T-helper 1 cell treated with Interleukin-12 subunit alpha and Interleukin-12 subunit beta and Interleukin-4 antibody, amounts not matched to agents 30 ng/mL and 1 ng/mL, for 36 hours (primary cell): ENCODE measurements around the gene CD274. TPM values are rescaled to one million over a fixed set of nuclear protein-coding genes. Genes with fewer than 3 reads are reported as not detected.
"Not testable (repeated sequence)": the region's sequence is repeated elsewhere in the genome, so short reads cannot be mapped to it uniquely, and the experiment has no call there.

Source experiments
- intact Hi-C: fragments of 100-400 bp; cut with micrococcal nuclease; formaldehyde crosslinking; loops from one replicate; pipeline ENCODE4 v1.15.1; 2024
- total RNA-seq: library from RNA; stranded (reverse); gene quantifications from 2 replicates; pipeline ENCODE4 v1.2.3, GENCODE V29; 2022

Gene CD274
- total RNA-seq, 1 donor from 2014 or later, result 42.1 TPM

DNA sequence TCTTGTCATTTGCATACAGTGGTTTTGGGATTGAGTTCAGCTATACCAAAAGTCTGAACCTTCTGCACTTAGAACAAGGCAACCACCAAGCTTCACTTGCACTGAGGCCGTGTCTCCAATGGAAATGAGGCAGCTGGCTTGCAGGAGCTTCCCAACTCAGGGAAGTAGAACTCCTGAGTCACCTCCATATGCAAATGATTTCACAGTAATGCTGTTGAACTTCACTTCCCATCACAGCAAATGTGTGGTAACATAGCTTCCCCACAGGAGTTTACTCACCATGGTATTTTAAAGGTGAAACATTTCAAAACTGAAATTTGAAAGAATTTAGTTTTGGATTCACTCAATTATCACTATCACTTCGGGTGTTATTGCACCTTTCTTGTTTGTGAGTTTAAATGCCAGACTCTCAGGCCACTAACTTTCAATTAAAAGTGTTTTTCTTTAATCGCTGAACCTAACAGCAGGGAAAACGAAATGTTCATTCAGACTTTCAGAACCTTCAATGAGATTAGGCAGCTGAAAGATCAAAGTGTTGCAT lies 9.0 kb downstream of the CD274 start:
- intact Hi-C loops, result loop anchor here (1.0 to 2.0 kb wide), 4 partner anchors 9 to 127 kb away; partner anchors contain the start of genes CD274 and PDCD1LG2

DNA sequence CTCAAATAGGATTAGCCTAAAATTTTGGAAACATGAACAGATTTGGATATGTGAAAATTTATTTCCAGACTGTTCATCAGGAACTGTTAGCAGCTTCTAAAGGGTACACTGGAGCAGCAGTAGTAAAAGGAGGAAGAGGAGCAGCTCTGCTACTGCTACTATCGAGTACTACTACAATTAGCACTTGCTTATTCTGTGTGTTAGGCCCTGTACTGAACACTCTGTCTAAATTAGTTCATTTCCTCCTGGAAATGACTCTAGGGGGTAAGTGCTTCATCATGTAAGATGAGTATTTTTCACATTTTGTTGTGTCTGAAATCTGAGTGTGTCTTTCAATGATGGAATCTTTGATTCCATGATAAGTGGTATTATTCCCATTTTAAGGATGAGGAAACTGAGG lies 9.8 kb downstream of the CD274 start:
- intact Hi-C loops, result no loop called here

DNA sequence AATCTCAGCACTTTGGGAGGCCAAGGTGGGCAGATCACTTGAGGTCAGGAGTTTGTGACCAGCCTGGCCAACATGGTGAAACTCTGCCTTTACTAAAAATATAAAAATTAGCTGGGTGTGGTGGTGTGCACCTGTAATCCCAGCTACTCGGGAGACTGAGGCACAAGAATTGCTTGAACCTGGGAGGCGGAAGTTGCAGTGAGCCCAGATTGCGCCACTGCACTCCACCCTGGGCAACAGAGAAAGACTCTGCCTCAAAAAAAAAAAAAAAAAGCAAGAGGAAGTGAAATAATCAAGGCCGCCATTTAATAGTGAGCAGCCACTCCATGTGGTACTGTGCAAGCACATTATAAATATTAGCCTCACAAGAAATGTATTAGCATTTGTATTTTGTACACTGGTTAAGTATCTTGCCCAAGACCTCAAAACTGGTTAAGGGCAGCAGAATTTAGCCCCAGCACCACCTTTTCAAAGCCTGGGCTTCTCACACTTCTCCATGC lies 14.5 kb downstream of the CD274 start:
- intact Hi-C loops, result not testable (repeated sequence)

DNA sequence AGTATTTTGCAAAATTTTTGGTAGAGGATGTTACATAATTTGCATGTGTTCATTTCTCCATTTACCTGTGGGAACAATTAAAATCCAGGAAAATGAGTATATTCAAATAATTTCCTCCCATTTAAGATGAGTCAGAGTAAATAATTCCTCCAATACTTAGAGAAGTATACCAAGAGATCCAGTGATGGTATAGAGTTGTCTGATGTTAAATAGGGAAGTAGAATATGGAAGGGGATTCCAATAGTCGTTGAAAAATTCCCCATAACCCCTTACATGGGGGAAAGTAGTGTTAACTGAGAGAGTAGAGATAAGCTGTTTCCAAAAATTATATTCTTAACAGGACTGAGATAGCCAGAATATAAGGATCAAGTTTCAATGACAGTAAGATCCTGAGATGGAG lies 15.7 kb downstream of the CD274 start:
- intact Hi-C loops, result no loop called here

DNA sequence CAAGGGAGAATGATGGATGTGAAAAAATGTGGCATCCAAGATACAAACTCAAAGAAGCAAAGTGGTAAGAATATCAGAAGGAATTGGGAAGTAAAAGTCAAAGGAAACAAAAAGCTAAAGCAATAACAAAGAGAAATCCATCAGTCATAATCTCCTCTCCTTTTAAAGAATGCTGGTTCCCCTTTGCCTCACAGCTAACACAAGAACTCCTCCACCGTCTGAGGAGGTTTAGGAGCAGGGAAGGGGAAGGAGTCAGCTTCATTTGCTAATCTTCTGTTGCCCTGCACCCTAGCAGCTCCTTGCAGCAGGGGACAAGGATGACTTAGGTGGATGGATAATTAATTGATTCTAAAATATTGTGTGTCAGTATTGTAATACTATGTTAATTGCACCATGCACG lies 16.4 kb downstream of the CD274 start:
- intact Hi-C loops, result no loop called here

DNA sequence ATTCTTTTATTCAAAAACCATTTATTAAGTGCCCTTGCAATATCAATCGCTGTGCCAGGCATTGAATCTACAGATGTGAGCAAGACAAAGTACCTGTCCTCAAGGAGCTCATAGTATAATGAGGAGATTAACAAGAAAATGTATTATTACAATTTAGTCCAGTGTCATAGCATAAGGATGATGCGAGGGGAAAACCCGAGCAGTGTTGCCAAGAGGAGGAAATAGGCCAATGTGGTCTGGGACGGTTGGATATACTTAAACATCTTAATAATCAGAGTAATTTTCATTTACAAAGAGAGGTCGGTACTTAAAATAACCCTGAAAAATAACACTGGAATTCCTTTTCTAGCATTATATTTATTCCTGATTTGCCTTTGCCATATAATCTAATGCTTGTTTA lies 18.5 kb downstream of the CD274 start:
- intact Hi-C loops, result no loop called here

DNA sequence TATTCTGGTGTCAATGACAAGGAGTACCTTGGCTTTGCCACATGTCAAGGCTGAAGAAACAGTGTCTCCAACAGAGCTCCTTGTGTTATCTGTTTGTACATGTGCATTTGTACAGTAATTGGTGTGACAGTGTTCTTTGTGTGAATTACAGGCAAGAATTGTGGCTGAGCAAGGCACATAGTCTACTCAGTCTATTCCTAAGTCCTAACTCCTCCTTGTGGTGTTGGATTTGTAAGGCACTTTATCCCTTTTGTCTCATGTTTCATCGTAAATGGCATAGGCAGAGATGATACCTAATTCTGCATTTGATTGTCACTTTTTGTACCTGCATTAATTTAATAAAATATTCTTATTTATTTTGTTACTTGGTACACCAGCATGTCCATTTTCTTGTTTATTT lies 19.8 kb downstream of the CD274 start:
- intact Hi-C loops, result no loop called here

DNA sequence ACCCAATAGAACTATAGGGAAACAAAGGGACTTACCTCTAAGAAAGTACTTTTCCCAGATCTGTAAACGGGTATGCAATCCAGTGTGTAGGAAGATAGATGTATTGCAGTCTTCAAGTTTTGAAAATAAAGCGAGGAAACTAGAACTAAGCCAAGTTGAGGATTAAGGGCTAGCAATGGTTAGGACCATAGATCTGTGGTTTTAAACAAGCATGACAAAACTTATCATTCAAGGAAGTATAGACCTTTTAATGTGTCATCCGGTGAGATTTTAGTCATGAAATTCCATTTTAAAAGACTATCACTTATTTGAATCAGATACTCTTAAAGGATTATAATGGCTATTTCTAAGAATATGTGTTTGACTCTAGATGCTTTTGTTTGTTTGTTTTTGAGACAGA lies 20.5 kb downstream of the CD274 start:
- intact Hi-C loops, result no loop called here

DNA sequence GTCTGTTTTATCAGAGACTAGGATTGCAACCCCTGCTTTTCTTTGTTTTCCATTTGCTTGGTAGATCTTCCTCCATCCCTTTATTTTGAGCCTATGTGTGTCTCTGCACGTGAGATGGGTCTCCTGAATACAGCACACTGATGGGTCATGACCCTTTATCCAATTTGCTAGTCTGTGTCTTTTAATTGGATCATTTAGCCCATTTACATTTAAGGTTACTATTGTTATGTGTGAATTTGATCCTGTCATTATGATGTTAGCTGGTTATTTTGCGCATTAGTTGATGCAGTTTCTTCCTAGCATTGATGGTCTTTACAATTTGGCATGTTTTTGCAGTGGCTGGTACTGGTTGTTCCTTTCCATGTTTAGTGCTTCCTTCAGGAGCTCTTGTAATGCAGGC lies 25.3 kb downstream of the CD274 start:
- intact Hi-C loops, result not testable (repeated sequence)

DNA sequence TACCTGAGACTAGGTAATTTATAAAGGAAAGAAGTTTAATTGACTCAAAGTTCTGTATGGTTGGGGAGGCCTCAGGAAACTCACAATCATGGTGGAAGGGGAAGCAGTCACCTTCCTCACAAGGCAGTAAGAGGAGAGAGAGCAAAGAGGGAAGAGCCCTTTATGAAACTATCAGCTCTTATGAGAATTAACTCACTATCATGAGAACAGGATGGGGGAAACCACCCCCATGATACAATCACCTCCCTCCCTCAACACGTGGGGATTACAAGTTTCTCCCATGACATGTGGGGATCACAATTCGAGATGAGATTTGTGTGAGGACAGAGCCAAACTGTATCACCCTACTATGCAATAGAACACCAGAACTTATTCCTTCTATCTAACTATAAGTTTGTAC lies 27.9 kb downstream of the CD274 start:
- intact Hi-C loops, result no loop called here

DNA sequence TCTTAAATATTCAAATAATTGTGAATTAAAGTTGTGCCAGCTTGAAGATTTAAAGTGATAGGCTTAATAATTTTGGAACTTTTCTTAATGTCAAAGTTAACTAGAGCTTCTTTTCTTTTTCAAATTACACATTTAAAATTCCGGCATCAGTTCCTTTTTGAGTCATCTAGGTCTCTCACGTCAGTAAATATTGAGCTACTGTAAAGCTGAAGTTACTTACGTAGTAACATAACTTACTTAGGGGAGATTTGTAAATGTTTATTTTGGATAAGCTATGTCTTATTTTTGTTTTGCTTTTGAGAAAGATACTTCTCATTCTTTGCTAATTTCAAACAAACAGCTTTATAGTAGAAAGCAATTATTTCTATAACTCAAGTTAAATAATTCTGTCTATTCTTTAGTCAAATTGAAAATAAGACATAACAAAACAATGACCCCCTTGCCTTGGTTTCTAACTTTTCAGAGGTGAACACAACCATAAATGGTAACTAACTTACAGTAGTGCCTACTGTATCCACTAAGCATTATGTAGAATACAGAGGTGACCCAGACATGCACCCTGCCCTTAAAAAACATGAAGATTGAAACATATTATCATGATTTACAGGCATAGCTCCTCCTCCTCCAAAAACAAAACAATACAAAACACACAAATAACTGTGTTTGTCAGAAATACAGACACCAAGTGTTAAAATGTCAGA lies 29.8 kb downstream of the CD274 start:
- intact Hi-C loops, result no loop called here

DNA sequence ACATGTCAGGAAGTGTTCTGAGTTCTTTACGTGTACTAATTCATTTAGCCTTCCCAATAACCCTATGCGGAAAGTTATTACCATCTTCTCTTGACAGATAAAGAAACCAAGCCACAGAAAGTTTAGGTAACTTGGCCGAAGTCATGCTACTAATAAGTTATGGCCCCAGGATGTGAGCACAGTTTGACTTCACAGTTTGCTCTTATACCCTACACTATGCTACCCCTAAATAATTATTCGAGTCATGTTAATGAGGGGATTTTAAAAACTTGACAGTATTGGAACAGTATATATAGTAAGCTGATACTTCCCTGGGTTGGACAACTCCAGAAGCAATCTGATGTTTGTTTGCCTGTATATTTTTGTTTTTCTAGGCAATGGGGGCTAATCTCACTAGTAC lies 30.6 kb downstream of the CD274 start:
- intact Hi-C loops, result no loop called here

DNA sequence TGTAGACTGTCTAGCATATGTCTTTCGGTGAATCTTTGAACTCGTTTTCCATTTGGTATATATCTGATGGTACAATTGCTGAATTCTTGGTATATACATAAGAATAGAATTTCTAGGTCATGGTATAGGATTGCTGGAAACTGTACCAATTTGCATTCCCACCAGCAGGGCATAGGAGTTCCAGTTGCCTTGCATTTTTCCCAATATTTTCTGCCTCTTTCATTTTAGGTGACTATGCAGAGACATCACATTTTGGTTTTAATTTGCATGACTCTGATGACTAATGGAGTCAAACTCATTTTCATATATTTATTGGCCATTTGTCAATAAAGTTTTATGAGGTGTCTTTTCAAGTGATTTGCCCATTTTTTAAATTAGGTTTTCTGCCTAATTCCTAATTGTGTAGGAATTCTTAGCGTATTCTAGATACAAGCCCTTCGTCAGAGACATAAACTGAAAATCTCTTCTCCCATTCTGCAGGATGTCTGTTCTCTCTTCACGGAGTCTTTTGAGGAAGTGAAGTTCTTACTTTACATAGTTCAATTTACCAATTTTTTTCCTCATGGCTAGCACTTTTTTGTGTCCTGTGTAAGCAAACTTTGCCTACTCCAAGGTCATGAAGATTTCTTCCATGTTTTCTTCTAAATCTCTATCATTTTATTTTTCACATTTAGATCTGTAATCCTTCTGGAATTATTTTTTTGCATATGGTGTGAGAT lies 31.1 kb downstream of the CD274 start:
- intact Hi-C loops, result no loop called here

DNA sequence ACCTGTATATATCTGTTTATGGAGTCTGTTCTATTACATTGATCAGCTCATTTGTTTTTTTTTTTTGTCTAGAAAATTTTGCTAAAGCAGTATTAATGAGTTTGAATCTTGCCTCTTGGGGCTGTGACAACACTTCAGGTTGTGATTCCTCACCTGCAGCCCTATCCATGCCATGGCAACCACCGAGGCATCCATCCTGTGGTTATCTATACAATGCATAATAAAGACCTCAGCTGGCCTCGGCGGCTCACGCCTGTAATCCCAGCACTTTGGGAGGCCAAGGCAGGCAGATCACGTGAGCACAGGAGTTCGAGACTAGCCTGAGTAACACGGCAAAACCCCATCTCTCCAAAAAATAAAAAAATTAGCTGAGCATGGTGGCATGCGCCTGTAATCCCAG lies 31.9 kb downstream of the CD274 start:
- intact Hi-C loops, result no loop called here

DNA sequence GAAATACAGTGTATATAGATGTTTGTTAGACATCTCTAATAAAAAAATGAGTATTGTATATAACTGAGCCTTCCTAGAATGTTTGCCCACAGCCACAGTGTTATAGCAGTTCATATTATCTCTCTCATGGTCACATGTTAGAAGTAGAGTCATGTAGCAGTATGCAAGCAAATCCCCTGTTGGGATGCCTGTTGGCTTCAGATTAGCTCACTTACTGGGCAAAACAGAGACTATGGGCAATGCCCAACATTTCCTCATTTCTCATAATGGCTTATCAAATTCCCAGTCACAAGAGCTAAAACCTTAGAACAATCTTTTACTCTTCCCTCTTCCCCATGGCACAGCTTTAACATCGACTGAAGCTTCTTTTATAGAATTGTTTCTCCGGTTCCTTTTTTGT lies 33.0 kb downstream of the CD274 start:
- intact Hi-C loops, result no loop called here

DNA sequence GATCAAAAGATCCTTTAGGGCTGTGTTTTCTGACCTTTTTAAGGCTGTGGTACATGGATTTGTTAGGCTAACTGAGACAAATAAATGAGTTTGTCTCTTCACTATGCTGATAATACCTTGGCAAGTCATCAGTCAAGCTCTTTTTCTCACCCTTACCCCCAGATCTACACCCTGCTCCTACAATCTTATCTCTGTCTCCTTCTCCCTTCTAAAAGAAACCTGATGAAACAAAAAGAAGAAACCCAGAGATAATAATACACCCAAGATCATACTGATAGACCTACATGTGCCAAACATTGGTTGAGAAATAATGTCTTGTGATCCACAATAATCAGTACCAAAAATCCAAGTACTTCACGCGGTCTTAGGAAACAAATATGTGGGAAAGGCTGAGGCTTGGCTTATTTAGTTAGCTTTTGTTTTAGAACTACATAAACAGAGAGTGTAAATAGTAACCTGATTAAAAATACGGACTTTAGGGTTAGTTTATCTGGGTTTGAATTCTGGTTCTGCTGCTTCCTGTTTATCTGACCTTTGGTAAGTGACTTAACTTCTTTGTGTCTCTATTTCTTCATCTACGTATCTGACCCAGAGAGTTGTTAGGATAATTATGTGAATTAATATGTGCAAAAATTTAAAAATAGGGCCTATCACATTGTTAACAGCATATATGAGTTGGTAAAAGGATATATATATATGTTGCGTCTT lies 35.2 kb downstream of the CD274 start:
- intact Hi-C loops, result no loop called here

DNA sequence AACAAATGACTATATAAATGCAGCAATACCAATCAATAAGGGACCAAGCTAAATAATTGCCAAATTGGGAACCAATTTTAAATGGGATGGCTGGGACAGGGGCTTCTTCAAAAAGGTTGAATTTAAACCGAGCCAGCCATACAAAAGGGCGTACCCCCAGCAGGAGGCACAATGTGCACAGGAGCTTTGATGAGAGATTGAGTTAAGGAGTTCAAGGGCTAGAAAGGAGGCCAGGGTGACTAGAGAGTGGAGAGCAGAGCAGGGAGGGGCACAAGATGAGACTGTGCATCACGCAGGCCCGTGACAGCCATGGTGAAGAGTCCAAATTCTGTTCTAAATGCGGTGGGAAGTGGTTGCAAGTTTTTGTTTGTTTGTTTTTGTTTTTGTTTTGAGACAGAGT lies 36.6 kb downstream of the CD274 start:
- intact Hi-C loops, result no loop called here

DNA sequence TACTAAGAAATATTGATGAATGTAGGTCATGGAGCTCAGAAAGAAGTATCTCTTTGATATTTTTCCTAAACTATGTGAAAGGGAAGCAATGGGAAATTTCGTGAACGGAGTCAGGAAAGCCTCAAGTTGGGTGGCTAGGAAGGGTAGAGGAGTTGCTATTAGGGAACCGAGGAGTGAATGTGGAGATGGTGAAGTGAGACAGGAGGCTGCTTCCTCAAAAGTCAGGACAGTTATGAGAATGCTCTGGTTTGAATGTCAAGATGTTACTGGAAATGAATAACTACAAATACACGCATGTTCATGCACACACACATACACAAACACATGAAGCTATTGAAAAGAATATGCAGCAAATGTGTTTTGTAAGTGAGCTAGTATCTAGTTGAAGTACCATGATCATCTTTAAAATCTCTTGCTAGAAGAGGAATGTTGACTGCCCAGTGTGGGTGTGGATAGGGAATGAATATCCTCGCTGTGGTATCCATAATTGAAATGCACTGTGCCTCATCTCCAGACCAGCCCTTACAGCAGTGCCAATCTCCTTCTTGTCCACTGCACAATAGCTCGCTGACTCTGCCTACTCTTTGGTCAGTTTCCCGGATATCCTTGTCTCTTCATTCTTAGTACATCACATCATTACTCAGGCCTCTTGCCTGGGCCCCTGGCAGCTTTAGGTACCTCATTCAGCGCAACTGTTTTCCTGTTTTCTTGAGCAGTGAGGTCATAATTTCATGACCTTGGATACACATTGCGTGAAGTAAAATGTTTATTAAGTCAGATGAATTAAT lies 38.1 kb downstream of the CD274 start:
- intact Hi-C loops, result no loop called here

DNA sequence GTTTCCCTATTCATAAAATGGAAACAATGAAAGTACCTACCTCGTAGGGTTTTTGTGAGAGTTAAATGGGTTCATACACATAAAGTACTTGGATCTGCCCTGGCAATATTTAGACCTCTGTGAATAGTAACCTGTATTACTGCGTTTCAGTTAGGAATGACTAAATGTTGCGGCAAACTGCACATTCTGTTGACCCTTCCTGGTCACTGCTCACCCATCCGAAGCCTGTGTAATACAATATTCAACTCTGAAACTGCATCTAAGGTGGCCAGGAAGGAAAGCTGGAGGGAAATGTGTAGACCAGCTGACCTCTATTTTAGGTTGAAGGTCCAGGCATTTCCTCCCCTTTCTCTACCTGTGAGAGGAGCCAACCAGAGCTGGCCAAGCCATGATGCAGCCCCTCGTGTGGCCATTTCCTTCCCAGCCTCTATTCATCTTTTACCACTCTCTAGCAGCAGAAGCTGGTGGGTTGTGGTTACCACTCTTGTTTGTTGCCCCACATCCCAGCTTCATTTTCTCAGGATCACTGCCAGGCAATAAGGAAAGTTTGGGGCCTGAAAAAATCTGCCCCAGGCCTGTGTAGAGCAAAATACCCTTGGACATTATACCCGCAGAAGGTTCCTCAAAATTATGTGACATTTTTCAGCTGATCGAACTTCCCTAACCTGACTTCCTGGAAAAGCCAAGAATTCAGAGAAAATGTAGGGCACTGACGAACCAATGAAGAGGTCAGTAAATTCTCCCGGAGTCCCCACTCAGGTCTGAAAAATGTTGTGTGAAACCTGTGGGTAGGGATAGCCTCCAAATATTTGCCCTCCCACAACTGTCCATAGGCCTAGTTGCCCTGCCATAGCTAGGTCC lies 39.5 kb downstream of the CD274 start:
- intact Hi-C loops, result no loop called here
